GM18870 (cell line): ENCODE results near the gene TMCO5A.
"Not testable (repeated sequence)": the region's sequence is repeated elsewhere in the genome, so short reads cannot be mapped to it uniquely, and the experiment has no call there.

Experiments
- ATAC-seq: cut with Tn5 transposase; IDR thresholded peaks from one replicate; pipeline ENCODE4 v1.9.1; 2021; ENCODE audit warnings: moderate library complexity; ENCODE audit not compliant: unreplicated experiment

Gene TMCO5A

GRCh38 chr15:37934340-37934739, at the start of gene TMCO5A:
TSS of gene TMCO5A (plus strand) at chr15:37934640. CDS start at chr15:37936324, 1,684 bp downstream.
- ATAC-seq: no peak

DNA sequence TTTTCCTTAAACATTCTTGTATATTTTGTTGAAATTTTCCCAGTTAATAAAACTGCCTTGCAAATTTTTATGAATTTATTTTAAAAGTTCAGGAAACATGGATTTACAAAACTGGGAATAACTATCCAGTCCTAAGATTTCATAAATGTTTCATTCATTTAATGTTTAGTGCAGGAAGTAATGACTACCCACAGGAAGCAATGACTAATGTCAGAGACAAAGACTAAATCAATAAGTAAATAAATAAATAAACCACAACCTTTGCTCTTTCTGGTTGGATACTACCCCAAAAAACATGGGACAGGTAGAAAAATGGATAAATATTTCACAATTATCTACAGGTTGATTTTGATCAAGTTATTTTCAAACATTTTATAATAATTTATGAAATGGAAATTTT, 48.8 kb upstream of the TMCO5A start:
- ATAC-seq: no peak

- no peak for ATAC-seq
Measured at GRCh38 chr15:37888356-37888755, 46.1 kb upstream of the TMCO5A start.

- no peak for ATAC-seq
Measured at GRCh38 chr15:37891766-37892368, 42.6 kb upstream of the TMCO5A start.

GRCh38 chr15:37893309-37893708, 41.1 kb upstream of the TMCO5A start:
- no peak for ATAC-seq

DNA sequence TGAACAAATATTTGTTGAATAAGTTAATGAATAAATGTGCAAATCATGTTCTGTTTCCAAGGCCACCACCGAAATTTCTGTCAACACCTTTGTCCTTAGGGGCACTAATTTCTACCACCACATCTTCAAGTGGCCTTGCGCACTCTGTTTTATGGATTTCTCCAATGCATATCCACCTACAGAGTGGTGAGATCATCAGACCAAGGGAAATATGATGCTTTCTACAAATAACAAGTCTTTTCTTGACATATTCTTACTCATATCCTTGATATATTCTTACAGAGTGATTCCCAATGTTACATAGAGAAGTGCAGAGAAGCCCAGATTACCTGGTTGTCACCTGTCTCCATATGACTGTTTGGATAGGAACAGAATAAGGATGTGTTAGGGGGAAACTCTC, 36.1 kb upstream of the TMCO5A start:
- no peak for ATAC-seq

DNA sequence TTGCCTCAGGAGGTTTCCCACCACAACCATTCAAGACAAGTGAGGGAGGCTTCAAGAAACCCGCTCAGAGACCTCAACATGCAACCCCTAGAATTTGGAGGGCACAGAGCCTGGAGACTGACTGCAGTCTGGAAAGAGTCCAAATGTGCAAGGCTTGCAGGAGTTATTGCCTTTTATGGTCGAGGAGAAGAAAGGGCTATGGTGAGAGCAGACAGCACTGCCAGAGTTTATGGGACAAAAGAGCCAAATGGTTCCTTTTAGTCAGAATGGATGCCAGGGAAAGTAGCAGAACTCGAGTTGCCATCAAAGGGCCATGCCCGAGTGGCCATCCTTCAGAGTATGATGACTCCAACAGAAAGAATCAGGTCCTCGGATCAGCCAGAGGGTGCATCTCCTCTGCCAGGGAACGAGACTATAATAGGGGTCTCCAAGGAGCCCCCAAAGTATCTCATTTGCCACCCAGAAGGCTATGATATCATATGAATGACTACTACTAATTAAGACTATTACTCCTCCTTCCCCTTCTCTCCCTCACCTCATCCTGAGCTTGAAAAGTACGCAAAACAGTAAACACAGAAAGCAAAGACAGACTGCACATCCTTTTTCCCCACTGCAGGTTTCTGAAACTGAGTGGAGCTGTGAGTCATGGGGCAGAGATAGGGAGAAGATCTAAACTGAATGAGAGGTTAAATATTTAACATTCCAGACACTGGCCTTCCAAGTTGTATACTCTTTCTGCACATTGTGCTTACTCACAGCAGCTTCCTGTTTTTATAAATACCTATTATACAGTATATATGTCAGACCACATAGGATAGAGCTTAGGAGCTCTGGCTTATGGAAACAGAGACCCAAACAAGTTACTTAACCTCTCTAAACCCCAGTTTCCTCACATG, 33.9 kb upstream of the TMCO5A start:
- no peak for ATAC-seq

GRCh38 chr15:37902126-37902525, 32.3 kb upstream of the TMCO5A start:
- ATAC-seq: no peak

DNA sequence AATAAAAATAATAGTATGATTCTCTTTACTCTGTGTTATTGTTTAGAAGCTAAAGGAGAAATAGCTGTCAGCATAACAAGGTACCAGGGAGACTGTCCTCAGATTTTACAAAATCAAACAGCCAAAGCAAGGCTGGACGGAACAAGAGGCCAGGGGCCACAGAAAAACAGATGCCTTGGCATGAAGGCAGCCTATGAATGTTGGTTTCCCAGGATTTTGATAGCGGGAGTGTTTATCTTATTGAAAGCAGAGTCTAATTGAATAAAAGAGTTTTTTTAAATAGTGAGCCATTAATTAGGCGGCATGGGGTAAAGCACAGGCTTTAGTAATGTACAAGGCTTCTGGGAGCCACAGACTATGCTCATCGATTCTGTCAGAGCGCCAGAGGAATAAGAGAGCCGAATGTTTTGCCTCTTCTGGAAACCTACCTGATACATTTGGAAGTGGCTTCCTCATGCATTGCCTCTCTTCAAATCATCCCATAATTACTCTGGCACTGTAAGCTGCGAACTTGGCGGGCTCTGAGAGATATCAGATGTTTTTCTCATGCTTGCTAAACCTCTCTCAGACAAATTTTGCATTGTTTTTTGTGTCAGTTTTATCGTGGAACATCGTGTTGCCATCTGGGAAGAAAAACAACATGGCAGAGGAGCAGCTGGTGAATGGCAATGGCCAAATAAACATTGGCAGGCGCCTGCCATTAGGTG, 30.4 kb upstream of the TMCO5A start:
- ATAC-seq: no peak

GRCh38 chr15:37907136-37907535, 27.3 kb upstream of the TMCO5A start:
- ATAC-seq: no peak

GRCh38 chr15:37921527-37922385, 12.7 kb upstream of the TMCO5A start:
- no peak for ATAC-seq

DNA sequence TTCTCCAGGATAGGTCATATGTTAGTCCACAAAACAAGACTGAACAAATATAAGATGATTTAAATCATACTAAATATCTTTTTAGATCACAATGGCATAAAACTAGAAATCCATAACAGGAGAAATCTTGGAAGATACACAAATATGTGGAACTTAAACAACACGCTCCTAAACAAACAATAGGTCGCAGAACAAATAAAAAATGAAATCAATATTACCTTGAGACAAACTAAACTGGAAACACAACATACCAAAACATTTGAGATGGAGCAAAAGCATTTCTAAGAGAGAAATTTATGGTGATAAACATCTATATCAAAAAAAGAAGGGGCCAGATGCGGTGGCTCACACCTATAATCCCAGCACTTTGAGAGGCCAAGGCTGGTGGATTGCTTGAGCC, 8.3 kb upstream of the TMCO5A start:
- no peak for ATAC-seq

DNA sequence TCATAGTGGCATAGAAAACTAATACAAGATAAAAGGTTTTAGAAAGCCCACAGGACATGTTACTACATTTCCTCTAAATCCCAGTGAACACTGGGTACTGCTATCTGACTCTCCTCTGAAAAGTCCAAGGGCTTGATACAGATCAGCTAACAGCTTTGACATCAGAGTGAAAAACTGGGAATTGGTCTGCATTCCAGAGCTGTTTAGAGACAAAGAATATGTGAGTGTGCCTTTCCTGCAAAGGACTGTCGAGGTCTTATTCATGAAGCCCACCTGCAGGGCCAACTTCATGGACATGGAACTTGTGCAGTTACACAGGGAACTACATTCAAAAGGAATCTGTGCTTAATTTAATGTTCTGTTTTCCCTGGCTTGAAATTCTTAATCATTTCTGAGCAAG, 5.2 kb upstream of the TMCO5A start:
- no peak for ATAC-seq

DNA sequence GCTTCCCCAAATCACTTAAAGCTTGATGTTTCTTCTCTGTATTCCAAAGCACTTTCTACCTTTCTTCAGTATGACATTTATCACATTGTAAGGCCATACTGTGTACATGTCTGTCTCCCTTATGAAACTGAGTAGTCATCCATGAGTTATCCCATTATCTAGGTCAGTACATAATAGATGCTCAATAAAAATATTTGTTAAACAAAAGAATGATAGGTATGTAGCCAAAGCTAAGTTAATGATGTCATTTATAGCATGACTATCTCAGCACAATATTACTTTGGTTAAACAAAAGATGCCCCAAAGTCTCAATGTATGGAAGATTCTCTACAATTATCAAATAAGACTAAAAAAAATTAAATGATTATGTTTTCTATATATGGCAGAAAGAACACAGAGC, 3.1 kb upstream of the TMCO5A start:
- no peak for ATAC-seq

- ATAC-seq: no peak
Measured at GRCh38 chr15:37931868-37932267, 2.6 kb upstream of the TMCO5A start.

DNA sequence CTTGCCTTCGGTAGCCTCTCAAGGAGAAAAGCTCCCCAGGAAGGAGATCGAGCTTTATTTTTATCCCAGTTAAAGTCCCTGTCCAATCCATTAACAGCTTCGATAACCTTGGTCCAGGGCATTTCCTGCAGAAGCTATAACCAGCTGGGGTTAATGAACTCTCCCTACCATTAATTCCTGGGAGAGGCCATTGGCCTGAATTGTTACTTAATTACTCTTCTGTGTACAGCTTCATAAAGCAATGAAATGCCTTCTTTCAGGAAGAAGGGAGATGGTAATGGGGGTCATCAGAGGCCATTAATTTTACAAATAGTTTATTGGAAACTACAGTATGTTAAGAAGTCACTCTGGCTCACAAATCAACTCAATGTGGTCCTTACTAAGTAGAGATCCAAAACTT, 1.9 kb upstream of the TMCO5A start:
- ATAC-seq: no peak

GRCh38 chr15:37933666-37934065, 774 bp upstream of the TMCO5A start:
- no peak for ATAC-seq

DNA sequence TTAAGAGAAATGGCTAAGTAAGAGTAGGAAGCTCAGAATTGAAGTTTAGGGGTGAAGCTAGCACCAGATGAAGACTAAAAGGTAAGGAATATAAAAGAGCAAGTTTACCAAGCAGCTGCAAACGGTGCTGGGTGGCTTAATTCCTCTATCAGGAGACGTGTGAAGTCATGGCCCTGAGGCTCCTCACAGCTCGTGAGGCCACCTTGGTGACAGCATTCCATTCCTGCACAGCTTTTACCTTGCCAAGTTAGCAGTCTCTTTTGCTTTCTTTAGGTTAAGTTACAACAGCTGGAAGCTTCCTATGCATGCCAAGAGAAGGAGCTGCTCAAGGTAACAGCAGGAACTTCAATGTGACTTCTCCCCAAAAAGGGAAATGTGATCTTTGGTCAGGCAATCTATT, 6.4 kb downstream of the TMCO5A start:
- no peak for ATAC-seq

GRCh38 chr15:37941779-37942178, 7.3 kb downstream of the TMCO5A start:
- ATAC-seq: no peak

DNA sequence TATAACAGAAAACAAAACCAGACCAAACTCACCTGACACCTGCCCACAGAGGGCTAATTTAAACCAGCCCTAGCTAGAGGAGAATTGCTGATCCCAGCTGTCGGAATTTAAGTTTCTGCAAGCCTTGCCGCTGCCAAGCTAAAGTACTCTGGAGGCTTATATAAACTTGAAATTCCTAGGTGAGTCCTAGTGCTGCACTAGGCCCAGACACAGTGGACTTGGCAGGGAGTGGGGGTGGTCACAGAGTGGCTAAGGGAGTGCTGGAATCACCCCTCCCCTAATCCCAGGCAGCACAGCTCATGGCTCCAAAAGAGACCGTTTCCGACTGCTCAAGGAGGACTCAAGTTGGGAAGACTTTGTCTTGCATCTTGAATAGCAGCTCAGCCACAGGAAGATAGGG, 17.6 kb downstream of the TMCO5A start:
- ATAC-seq: no peak

DNA sequence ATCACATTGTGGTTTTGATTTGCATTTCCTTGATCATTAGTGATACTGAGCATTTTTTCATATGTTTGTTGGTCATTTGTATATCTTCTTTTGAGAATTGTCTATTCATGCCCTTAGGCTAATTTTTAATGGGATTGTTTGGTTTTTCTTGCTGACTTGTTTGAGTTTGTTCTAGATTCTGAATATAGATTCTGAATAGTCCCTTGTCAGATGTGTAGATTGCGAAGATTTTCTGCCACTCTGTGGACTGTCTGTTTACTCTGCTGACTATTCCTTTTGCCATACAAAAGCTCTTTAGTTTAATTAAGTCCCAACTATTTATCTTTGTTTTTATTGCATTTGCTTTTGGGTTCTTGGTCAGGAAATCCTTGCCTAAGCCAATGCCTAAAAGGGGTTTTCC, 26.3 kb downstream of the TMCO5A start:
- not testable (repeated sequence) for ATAC-seq
